HPDE6-E6E7 (cell line): ENCODE results near the gene HDGF.
A peak's percentile ranks its signal among the peaks of the same experiment; 100 is the strongest.

ENCODE experiments used
- DNase-seq: peaks from one replicate; pipeline ENCODE4 v3.0.0; 2011; ENCODE audit warnings: missing footprints; ENCODE audit errors: extremely low spot score

The HDGF gene

DNA sequence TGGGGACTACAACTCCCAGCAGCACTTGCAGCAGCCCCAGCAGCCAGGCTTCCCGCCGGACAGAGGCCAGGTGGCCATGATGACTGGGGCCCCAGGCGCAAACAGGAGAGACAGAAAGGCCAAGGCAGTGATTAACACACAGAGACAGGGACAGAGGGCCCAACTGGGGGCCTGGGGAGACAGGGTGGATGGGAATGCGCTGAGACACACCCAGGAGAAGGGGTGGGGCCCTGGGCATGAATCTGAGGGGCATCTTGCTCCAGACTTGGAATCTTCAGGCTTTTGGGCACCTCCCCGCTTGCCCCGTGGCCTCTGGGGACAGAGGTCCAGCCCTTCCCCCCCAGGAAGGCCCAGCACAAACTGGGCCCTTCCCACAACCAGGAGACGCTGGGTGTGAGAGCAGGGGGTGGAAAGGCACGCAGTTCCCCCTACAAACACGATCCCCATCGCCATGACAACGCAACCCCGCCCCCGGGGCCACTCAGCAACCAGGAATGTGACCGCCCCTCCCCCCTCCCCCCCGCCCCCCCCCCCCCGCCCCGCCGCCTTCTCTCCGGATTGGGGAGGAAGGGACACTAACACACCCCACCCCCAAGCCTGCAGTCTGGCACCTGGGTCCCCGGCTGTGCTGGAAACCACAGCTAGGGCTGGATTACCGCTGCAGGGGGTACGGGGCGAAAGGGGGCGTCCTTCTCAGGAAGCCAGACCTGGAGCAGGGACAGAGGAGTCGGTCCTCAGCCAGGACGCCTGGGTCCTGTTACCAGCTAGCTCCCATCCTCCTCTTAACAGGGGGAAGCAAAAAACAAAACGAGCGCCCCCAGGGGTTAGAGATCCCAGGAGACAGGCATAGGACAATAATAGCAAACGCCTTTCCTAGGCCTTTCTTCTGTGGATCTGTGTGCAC lies 4.5 kb downstream of the HDGF start:
- DNase-seq: peak; percentile 85

DNA sequence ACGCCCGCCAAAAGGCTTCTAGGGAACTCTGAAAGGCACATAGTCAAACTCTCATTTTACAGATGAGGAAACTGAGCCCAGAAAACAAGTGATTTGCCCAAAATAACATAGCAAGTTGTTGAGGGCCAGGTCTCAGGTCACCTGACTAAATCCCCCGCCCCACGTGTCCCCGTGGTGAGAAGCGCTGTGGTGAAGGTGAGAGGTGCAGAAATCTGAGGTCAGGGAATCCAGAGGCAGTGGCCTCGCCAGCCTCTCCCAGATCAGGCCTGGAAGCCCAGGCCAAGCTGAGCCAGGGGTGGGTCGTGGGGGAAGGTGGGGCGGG lies 5.1 kb downstream of the HDGF start:
- DNase-seq: no peak

DNA sequence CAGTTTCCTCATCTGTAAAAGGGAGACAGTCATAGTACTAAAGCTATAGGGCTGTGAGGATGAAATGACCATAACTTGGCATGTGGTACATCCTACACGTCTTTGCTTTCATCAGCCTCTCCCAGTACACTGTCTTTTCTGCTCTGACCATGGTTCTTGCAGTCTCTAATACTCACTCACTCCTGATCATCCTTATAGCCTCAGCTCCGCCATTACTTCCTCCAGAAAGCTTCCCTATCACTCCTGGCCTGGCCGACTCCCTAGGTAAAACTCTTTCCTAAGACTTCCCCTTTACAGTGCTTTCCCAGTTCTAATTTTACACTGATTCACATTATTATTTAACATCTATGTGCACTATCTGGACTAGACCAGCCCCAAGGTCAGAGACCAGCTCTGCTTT lies 5.6 kb downstream of the HDGF start:
- no peak for DNase-seq

DNA sequence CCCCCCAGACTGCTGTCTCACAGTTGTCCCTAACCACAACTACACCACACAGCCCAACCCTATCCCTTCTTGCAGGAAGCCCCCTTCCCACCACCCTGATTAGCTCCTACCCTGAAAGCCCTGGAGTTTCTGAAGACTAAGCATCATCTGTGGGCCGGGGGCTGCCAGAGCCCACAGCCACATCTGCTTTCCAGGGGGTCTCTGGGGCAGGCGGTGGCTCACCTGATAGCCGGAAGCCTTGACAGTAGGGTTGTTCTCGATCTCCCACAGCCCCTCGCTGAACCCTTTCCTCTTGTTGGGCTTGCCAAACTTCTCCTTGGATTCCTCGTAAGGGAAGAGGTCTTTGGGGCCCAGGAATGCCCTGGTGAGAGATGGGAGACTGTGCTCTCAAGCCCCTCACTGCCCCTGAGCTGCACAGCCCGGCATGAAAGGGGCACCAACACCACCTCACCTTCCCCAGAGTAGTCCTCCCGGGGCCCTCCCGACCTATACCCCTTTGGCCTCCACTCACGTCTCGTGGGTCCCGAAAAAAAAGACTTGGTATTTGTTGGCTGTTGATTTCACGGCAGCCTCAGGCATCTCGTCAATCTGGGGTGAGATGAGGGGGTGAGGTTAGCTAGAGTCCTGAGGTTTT lies 6.6 kb downstream of the HDGF start:
- no peak for DNase-seq

DNA sequence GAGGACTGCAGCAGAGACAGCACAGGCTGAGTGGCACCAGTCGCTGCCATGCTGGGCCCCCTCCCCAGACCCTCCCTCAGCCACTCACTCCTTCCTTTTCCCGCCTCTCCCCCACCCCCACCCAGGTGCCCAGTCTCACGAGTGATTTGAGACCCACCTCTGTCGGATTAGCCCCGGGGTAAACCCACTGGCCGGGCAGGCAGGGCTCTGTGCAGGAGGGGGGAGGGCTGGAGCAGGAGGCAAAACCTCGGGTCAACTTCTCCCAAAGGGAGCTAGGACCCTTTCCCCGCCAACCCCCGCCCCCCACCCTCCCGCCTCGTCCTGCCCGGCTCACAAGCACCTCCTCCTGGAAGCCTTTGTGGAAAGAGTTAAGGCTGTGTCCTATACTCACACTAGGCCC lies 7.1 kb downstream of the HDGF start:
- DNase-seq: no peak

DNA sequence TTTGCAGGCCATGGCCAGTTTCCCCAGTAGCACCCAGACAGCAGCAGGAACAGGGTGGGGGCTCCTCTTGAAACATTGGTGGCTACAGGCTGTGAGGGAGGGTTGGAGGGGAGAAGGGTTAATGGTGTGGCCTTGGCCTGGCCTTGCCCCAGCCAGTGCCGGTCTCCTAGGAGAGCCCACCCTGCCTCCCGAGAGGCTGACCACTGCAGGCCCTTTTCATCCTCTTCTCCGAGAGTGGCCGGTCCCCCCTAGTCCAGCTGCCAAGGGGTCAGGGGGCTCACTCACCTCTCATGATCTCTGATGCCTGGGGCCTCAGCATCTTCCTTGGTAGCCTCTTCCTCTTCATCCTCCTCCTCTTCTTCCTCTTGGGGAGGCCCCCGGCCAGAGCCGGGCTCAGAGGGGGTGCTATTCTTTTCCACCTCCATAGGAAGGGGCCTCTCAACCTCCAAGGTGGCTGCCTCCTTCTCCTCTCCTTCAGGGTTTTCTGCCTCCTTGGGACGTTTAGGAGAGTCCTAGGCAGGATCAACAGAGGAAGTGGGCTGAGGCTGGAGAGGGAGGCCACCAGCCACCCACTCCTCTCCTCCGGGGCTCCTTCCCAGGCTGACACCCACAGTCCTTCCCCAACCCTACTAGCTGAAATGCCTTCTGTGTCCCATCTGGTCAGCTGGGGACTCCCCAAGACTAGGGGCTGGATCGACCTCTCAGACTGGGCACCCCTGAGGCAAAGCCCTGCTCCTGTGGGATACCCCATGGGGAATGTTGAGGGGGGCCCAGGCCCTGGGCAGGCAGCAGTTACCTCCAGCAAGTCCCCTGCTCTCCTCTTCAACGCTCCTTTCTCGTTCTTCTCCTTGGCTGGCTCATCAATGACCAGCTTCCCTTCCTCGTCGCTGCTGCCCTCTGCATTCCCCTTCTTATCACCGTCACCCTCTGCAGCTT lies 7.8 kb downstream of the HDGF start:
- DNase-seq: no peak

DNA sequence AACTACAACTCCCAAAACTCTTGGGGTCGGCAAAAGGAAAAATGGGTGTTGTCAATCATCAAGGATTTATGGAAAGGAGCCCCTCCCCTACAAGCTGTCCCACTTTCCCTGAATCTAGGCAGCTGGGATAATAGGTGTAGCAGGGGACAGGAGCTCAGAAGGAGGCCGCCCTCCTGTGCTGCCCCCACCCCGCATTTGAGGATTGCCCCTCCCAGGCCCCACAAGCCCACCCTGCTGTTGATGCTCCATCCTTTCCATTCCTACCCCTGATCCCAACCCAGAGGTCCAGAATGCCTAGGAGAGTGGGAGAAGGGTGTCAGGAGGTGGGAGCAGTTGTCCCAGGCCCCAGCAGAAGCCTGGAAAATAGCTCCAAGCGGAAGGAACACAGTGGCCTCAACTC lies 8.7 kb downstream of the HDGF start:
- DNase-seq: no peak

DNA sequence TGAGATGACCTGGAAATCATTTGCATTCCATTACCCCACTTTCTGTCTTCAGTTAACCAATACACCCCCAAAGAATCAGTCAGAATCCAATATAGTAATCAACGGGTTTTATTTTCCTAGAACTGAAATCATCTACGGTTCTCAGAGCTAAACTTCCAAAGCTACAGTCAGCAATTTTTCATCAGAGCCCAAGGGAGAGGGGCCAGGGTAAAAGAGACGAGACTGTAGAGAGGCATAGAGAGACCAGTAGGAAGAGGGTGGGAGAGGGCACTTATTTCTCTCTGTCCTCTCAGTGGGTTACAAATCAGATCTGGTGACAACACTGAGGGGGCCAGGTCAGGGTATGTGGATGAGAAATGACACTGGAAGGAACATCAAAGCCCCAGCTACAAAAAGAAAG lies 9.5 kb downstream of the HDGF start:
- no peak for DNase-seq

DNA sequence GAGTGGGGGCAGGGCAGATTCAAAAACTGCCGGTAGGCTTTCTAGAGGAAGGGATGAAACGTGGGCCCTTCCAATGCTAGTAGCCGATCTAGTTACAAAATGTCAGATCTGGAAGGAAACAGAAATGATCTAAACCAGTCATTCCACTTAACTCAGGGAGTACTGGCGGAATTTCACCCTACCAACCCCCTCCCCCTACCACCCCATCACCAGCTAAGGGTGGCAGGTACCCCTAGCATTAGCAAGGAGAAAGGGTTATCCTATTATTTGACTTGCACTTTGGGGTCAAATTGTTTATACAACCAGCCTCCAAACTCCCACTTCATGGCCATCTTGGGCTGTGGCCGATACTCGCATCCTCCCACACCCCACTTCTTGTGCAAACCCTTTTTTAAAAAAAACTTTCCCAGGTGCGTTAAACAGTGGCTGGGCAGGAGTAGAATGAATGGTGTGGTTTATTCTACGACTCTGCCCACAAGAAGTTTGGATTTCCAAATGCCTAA lies 9.9 kb downstream of the HDGF start:
- DNase-seq: no peak

DNA sequence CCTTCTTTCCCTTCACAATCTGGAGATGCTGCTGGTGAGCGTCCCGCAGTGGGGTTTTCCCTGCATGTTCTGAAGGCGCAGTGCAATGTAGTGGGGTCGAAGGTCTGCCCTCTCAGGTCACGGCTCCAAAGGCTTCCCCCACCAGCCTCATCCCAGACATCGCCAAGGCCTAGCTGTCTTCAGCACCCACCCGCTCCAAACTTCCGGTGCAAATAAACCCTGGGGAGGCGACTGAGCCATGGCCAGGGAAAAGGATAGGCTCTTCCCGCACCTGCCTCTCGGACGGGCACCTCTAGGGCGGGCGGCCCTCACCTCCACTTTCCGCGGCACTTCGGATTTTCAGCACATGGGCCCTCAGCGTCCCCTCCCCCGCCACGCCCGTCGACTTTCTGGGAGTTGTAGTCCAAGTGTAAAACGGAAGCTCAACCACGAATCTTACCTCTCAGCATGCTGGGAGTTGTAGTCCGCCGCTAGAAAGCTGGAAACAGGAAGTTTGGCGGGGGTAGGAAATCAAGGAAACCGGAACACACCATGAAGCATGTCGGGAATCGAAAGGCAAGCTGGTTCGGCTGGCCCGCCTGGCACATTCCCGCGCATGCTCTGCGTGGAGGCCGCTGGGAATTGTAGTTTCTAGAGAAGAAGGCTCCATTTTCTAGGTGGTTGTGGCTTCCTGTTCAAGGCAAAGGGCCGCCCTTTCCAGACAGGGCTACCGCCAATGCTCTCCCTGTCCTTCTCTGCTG lies 10.6 kb downstream of the HDGF start, which contains the start of gene MRPL24:
Gene MRPL24 (minus strand): TSS at position 348 of the 740 bp plus-strand sequence. CDS start 2,384 bp downstream, outside the sequence.
- peak; percentile 93 for DNase-seq

DNA sequence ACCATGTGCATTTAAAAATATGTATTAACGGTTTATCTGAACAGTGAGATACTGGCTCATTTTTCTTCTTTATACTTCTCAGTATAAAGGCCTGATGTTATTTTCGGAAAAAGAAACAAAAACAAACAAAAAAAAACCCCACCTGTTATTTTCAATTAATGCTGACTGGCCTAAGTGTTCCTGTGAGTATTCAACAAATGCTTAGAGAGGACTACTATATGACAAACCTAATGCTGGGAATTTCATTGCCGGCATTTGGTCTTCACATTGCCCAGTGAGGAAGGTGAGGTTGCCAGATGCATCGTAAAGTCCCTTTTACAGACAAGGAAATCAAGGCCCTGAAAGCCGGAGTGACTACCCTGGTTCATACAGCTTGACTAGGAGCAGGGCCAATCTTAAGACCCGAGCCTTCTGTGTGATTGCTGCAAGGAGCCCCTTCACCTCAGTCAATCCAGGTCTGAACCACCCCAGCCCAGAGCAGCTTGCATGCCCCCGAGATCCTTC lies 11.2 kb downstream of the HDGF start:
- no peak for DNase-seq

DNA sequence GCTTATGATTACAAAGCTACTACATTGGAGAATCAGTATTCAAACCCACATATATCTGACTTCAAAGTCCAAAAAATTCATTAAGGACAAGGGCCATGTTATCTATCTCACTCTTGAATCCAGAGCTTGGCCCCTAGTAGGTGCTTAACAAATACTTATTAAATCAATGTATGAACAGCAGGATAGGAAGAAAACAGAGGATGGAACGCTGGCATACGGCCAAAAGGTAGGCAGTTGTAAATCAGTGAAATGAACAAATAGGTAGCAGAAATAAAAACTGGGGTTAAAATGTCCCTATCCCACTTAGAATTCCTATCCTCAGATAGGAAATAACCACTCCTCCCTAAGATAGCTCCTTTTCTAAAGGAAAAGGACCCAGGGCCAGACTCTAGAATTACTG lies 12.6 kb downstream of the HDGF start:
- DNase-seq: no peak

DNA sequence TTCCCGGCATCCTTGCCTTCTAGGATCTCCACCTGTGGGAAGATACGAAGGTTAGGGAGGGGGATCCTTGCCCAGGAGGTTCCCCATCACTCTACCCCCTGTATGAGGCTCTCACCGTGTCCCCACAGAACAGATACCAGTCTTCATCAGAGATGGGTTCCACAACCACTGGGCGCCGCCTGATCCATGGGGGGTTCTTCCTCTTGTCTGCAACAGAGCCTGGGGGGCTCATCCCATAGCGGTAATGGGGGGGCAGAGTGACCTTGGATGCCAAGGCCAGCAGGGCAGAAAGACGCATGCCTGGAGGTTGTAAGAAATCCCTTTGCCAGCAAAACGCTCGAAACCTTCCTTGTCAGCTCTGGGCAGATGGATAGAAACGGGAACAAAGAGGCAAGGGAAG lies 13.1 kb downstream of the HDGF start:
- DNase-seq: no peak

DNA sequence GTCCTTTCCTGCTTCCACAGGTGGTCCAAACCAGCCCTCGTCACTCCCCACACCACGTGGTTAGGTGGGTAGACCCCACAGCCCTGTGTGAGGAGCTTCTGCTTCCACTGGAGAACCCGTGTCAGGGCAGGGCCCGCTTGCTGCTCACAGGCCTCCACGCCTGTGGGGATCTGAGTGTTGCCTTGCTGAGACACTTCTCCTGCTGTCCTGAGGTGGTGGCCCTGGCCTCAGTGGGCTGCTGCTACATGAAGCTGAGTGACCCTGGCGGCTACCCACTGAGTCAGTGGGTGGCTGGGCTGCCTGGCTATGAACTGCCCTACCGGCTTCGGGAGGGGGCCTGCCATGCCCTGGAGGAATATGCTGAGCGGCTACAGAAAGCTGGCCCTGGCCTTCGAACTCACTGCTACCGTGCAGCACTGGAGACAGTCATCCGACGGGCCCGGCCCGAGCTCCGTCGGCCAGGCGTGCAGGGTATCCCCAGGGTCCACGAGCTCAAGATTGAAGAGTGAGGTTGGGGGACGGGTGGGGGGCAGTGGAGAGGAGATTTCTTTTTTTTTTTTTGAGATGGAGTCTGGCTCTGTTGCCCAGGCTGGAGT lies 17.4 kb downstream of the HDGF start:
- DNase-seq: no peak

DNA sequence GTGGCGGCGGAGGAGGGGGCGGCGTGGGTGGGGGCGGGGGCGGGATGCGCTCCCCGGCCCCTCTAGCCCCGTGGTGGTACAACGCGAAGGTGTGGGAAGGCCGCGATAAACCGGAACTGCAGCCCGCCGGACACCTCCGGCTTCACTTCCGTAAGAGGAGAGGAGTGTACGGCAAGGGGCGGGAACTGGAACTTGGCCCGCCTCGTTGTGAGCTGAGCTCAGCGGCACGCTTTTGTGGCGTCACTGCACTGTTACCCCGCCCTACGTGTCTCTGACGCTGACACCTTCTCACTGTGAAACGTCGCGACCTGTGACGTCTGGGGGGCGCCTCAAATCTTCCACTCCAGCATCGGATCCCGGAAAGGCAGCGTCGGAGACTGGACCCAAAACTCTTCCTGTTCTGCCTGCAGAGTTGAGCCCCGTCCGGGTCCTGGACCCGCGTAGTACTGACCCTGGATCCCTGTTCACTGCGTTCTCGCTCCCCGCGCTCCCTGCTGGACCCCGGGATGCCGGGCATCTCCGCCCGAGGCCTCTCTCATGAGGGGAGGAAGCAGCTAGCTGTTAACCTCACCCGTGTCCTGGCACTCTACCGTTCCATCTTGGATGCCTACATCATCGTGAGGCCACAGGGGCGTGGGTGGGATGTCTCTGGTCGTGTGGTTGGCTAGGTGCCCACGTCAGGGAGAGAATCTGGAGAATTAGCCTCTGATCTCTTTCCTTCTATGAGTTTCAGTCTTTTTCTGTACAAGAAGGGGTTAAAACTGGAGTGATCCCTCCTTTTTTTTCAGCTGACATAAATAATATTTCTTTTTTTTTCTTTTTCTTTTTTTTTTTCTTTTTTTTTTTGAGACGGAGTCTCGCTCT lies 22.6 kb downstream of the HDGF start, which contains the start of gene ISG20L2:
Gene ISG20L2 (minus strand): TSS at position 168 of the 864 bp plus-strand sequence. CDS start 1,114 bp downstream, outside the sequence.
- peak; percentile 93 for DNase-seq

DNA sequence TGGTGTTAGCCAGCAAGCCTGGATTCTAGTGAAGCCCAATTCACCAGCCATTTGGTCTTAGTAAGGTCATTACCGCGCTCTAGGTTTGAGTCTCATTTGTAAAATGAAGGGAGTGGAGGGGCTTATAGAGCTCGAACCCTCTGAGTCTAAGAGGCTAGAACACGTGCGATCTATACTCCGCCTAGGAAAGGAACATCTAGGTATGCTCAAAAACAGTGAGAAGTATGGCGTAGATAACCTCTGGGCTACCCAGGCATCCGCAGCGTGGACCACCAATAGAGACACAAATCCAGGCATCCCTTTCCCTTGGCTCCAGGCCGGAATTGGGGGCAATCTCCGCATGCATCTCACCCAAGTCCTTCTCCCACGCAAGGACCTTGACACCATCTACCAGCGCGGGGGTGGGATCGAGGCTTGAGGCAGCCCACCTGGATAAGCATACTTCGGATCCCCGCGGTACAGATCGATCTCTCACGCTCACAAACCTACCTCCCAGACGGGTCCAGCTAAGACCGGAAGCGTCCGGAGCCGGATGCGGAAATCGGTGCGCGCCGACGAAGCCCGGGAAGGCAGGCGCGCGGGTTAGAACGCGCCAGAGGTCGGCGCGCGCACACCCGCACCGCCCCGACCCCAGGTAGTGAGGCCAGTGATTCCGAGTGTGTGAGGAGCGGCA lies 23.4 kb downstream of the HDGF start, which contains the start of gene METTL25B:
Gene METTL25B (plus strand): TSS at position 544 of the 673 bp plus-strand sequence. CDS start 636 bp downstream, outside the sequence.
- peak; percentile 72 for DNase-seq

DNA sequence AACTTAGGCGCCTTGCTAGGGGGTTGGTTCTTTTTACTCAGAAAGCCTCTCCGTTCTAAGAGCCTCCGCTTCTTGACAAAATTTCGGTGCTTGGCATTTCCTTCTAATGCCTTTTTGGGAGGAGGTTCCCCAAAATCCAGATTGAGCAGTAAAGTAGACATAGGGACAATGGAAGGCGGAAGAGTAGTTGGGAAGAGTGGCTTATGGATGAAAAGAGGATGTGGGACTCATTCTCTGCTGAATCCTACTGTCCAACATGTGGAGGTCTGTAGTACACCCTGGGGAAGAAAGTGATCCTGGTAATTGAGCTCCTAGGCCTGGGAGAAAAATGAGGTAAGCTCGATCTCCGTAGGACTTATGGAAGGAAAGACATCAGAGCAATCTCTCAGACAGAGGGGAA lies 24.0 kb downstream of the HDGF start:
- no peak for DNase-seq

DNA sequence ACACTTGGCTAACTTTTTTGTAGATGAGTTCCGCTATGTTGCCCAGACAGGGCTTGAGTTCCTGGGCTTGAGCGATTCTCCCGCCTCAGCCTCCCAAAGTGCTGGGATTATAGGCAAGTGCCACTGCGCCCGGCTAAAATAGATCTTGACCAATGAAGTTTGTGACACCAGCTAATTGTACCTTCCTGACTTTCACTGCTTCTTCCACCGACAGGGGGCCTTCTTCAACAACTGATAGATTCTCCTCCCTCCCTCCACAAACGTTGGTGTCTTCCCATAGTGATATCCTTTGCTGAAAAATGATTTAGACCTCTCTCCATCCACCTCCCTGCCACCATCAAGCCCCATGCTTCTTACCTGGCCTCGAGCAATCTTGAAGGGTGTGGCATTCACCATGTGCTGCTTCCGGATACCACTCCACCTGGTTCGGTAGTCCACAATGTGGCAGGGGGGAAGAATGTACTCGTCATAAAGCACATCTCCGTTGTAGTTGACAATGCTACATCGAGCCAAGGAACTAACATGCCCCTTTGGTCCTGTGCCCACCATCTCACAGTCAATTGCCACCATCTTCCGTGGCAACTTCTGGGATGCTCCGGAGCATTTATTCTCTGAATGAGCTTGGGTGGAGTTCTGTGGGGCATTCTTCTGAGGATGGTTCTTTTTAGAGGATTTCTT lies 24.8 kb downstream of the HDGF start:
- DNase-seq: no peak
